C4-2B (cell line): ENCODE measurements around the gene GMDS.

Experiments used
- CTCF ChIP-seq: fragments of 450-650 bp; conservative IDR thresholded peaks from 2 replicates; pipeline ENCODE4 v1.5.1; 2017; ENCODE audit warnings: mild to moderate bottlenecking
- ZFX ChIP-seq: fragments of 450-650 bp; IDR thresholded peaks from 2 replicates; pipeline ENCODE4 v1.6.1; 2017

- TF ChIP-seq CTCF, result no peak
- TF ChIP-seq ZFX, result no peak
Observed at GRCh38 chr6:2222275-2222842, 23.0 kb downstream of the GMDS start.
